ENCODE measurements around the gene PFDN1.

Gene PFDN1

DNA sequence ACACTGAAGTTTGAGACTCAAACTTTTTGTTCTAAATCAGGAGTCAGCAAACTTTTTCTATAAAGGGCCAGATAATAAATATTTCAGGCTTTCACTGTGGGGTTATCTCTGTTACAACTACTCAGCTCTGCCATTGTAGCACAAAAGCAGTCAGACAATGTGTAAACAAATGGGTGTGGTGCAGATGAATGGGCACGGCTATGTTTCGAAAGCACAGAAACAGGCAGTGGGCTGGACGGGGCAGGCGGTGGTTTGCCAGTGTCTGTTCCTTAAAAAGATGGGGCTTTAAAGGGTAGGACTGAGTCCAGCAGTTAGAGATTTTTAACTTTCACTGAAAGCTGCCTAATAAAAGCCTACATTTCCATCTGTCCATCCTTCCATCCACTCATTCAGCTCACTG lies 48.9 kb downstream of the PFDN1 start:
- no peak for DNase-seq (ENCODE audit: low read depth, low spot score)
- TF ChIP-seq, protein P1, sequence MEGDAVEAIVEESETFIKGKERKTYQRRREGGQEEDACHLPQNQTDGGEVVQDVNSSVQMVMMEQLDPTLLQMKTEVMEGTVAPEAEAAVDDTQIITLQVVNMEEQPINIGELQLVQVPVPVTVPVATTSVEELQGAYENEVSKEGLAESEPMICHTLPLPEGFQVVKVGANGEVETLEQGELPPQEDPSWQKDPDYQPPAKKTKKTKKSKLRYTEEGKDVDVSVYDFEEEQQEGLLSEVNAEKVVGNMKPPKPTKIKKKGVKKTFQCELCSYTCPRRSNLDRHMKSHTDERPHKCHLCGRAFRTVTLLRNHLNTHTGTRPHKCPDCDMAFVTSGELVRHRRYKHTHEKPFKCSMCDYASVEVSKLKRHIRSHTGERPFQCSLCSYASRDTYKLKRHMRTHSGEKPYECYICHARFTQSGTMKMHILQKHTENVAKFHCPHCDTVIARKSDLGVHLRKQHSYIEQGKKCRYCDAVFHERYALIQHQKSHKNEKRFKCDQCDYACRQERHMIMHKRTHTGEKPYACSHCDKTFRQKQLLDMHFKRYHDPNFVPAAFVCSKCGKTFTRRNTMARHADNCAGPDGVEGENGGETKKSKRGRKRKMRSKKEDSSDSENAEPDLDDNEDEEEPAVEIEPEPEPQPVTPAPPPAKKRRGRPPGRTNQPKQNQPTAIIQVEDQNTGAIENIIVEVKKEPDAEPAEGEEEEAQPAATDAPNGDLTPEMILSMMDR (IDR thresholded peaks at IDR 0.05; ENCODE audit: insufficient read depth, low read length, missing control alignments) = no peak
- H3K4me3 ChIP-seq (ENCODE audit: low read depth, low read length) = no peak overlapping the region
- POLR2A ChIA-PET = interaction anchor here (5.6 kb wide), 1 partner anchor 92 kb away, joined by 29 read pairs; the partner anchor contains the start of gene HBEGF
- CTCF ChIA-PET = interaction anchor here (0.9 to 34.6 kb wide), 4 partner anchors 7 to 105 kb away, joined by 3 to 1796 read pairs (median 88); partner anchors contain the start of gene HBEGF

DNA sequence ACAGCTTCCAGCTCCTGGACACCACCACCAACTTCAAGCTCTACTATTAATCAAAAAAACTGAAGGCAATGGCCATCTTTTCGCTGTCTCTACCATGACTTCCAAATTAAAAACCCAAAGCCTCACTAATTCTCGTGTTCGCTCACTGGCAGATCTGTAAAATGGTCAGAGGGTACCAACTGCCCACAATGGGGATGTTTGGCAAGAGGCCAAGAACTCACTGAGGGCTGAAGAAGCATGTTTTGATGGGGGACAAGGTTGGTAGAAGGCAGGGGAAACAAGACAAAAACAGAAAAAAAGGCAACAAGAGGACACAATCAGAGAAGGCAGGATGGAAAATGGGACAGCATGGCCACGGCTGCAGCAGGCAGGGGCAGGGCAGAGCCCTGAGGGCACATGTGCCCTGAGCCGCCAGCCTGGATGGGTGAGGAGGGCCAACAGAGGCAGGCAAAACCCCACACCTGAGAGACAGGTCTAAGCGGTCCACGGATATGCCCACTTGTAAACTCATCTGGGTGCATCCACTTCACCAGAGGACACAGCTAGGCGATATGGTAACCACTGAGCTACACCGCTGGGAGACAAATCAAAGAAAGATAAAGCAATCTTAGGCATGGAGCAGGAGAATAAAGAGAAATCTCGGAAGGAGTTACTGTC lies 50.3 kb downstream of the PFDN1 start:
- TF ChIP-seq, protein P1 (IDR thresholded peaks at IDR 0.05; ENCODE audit: insufficient read depth, low read length, missing control alignments) = no peak
- DNase-seq (ENCODE audit: low read depth, low spot score) = no peak
- POLR2A ChIA-PET = interaction anchor here (1.2 to 5.6 kb wide), 2 partner anchors 11 to 93 kb away, joined by 3 to 29 read pairs; partner anchors contain the start of gene HBEGF
- CTCF ChIA-PET = interaction anchor here (0.9 to 34.6 kb wide), 9 partner anchors 9 to 108 kb away, joined by 3 to 1796 read pairs (median 4); partner anchors contain the start of gene HBEGF
- H3K4me3 ChIP-seq (ENCODE audit: low read depth, low read length) = no peak overlapping the region

DNA sequence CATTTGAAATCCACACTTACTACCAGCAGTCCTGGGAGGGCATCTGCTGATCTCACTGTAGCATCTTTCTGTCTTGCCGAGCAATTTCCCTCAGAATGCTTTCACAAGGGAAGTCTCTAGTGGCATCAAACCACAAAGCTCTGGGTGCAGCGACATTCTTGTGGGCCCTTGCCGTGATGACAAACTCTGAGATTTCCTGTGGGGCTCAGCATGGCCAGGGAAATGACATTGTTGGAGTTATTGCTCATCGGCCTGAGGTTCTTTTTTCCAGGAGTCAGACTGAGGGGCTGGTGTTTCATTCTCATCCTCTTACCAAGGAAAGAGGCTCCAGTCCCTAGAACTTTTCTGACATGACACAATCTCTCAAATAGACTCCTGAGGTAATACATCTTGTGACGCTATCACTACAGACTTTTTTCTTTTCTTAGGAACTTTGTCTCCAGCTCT lies 51.4 kb downstream of the PFDN1 start:
- peak; percentile 84 for DNase-seq (ENCODE audit: low read depth, low spot score)
- POLR2A ChIA-PET = interaction anchor here (0.6 to 5.6 kb wide), 5 partner anchors 10 to 94 kb away, joined by 3 to 29 read pairs (median 6); partner anchors contain the start of gene HBEGF
- H3K4me3 ChIP-seq (ENCODE audit: low read depth, low read length) = no peak overlapping the region
- CTCF ChIA-PET = interaction anchor here (1.0 to 34.6 kb wide), 10 partner anchors 9 to 121 kb away, joined by 3 to 1796 read pairs (median 6); partner anchors contain the start of gene HBEGF
- TF ChIP-seq, protein P1 (IDR thresholded peaks at IDR 0.05; ENCODE audit: insufficient read depth, low read length, missing control alignments) = no peak

DNA sequence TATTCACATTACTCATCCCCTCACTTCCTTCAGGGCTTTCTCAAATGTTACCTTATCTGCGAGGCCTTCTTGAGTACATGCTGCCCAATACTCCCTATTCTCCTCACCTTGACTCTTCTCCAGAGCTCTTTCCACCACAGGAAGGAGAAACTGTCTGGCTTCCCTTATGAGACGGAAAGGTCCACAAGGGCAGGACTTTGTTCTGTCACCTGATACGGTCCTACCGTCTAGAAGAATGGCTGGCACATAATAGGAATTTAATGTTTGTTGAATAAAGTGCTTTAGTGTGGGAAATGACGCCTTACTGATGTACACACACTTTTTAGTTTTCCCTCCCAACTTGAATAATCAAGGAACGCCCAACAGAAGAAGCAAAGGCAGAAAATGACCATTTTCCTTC lies 52.5 kb downstream of the PFDN1 start:
- no peak for DNase-seq (ENCODE audit: low read depth, low spot score)
- TF ChIP-seq, protein P1 (IDR thresholded peaks at IDR 0.05; ENCODE audit: insufficient read depth, low read length, missing control alignments) = no peak
- ChIA-PET CTCF (interaction anchor here (0.7 to 34.6 kb wide), 5 partner anchors 8 to 122 kb away, joined by 3 to 1796 read pairs (median 9); partner anchors contain the start of gene HBEGF), POLR2A (interaction anchor here (5.6 kb wide), 1 partner anchor 95 kb away, joined by 29 read pairs; the partner anchor contains the start of gene HBEGF)
- no peak overlapping the region for H3K4me3 ChIP-seq (ENCODE audit: low read depth, low read length)

DNA sequence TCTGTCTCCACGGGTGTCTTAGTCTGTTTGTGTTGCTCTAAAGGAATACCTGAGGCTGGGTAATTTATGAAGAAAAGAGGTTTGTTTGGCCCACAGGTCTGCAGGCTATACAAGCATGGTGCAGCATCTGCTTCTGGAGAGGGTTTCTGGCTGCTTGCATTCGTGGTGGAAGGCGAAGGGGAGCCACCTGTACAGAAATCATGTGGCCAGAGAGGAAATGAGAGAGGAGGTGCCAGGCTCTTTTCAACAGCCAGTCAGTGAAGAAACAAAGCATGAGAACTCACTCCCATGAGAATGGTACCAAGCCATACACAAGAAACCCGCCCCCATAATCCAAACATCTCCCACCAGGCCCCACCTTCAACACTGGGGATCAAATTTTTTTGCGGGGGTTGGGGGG lies 53.4 kb downstream of the PFDN1 start:
- no peak for DNase-seq (ENCODE audit: low read depth, low spot score)
- H3K4me3 ChIP-seq (ENCODE audit: low read depth, low read length) = no peak overlapping the region
- TF ChIP-seq, protein P1 (IDR thresholded peaks at IDR 0.05; ENCODE audit: insufficient read depth, low read length, missing control alignments) = no peak
- ChIA-PET CTCF (interaction anchor here (1.9 to 34.6 kb wide), 5 partner anchors 10 to 115 kb away, joined by 5 to 1796 read pairs (median 9); partner anchors contain the start of genes HBEGF and SLC4A9), POLR2A (interaction anchor here (1.2 kb wide), 1 partner anchor 97 kb away, joined by 3 read pairs; the partner anchor contains the start of gene HBEGF)

DNA sequence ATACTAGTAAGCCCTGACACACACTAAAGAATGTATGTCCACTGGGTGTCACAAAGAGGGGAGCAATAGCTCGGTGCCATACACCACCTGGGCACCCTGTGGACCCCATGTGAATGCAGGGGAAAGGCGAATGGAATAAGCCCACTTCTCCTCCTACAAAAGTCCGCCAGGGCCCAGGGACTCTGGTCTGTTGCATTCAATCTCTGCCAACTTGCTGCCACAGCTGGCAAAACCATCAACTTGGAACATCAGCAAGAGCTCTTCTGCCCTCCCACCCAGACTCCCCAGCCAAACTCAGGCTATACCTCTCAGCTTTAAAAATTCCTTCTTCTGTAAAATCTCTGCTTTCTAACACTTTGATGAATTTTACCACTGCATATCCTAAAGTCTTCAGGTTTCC lies 54.5 kb downstream of the PFDN1 start:
- H3K4me3 ChIP-seq (ENCODE audit: low read depth, low read length) = no peak overlapping the region
- POLR2A ChIA-PET = interaction anchor here (1.2 kb wide), 1 partner anchor 98 kb away, joined by 3 read pairs; the partner anchor contains the start of gene HBEGF
- TF ChIP-seq, protein P1 (IDR thresholded peaks at IDR 0.05; ENCODE audit: insufficient read depth, low read length, missing control alignments) = no peak

More for the DNA sequence above, 54.5 kb downstream of the PFDN1 start:
- CTCF ChIA-PET = interaction anchor here (1.1 to 34.6 kb wide), 7 partner anchors 8 to 124 kb away, joined by 3 to 1796 read pairs (median 8); partner anchors contain the start of genes HBEGF and SLC4A9
- DNase-seq (ENCODE audit: low read depth, low spot score) = no peak

All from AG04449 (cell line).